Breast epithelium (tissue), 4 donors: ENCODE measurements around the gene LMO2. TPM values are rescaled to one million over a fixed set of nuclear protein-coding genes. Genes with fewer than 3 reads are reported as not detected.
"Not testable (repeated sequence)": the region's sequence is repeated elsewhere in the genome, so short reads cannot be mapped to it uniquely, and the experiment has no call there.

ENCODE experiments used
- DNase-seq, 2 donors: peaks; one replicate each; pipeline ENCODE4 v3.0.0-alpha.2; 2019; ENCODE audit warnings: low spot score in 2 of 2
- H3K27ac ChIP-seq, 2 donors: fragments of 200-600 bp; sonication (generic) in 1 of 2; one replicate each; pipeline ENCODE4 v1.5.1; 2016 to 2019; ENCODE audit warnings: mild to moderate bottlenecking in 1 of 2
- H3K27me3 ChIP-seq, 2 donors: fragments of 200-600 bp; sonication (generic) in 1 of 2; one replicate each; pipeline versions ENCODE4 v1.5.1 to v1.6.0; 2017 to 2019; ENCODE audit warnings: control low read depth in 1 of 2, mild to moderate bottlenecking in 1 of 2
- H3K36me3 ChIP-seq: fragments of 200-600 bp; one replicate; pipeline ENCODE4 v1.5.1; 2019
- H3K4me1 ChIP-seq, 2 donors: fragments of 200-600 bp; sonication (generic); one replicate each; pipeline ENCODE4 v1.5.1; 2016 to 2019; ENCODE audit warnings: control low read depth in 1 of 2
- H3K4me3 ChIP-seq, 3 donors: fragments of 200-600 bp; sonication (generic); 1 replicate in 2 of 3; 2 replicates in 1 of 3; pipeline ENCODE4 v1.5.1; 2016 to 2019; ENCODE audit warnings: mild to moderate bottlenecking in 3 of 3, moderate library complexity in 2 of 3
- H3K9me3 ChIP-seq, 2 donors: fragments of 200-600 bp; sonication (generic) in 1 of 2; one replicate each; pipeline ENCODE4 v1.5.1; 2016 to 2019; ENCODE audit warnings: control low read depth in 1 of 2
- POLR2A ChIP-seq: fragments of 450-650 bp; IDR thresholded peaks from one replicate; pipeline ENCODE4 v1.6.1; 2016; ENCODE audit warnings: antibody characterized with exemption, mild to moderate bottlenecking, moderate library complexity
- POLR2AphosphoS5 ChIP-seq, 3 donors: sonication (generic); formaldehyde crosslinking; IDR thresholded peaks; one replicate each; pipeline ENCODE4 v1.6.1; 2017; ENCODE audit warnings: antibody characterized with exemption in 3 of 3
- intact Hi-C: fragments of 100-400 bp; cut with DNase I; formaldehyde crosslinking; loops from one replicate; pipeline ENCODE4 v1.15.1; 2023; ENCODE audit warnings: low total_unique reads
- total RNA-seq, 3 donors: library from RNA; depleted of rRNA; stranded (reverse); fragments of >200 nt; gene quantifications; one replicate each; pipeline ENCODE4 v1.1.0, GENCODE V29; 2016
- TF ChIP-seq, protein P1 (sequence below), 3 donors: fragments of 450-650 bp; IDR thresholded peaks; one replicate each; pipeline ENCODE4 v1.5.1; 2016 to 2017; ENCODE audit warnings: antibody characterized with exemption in 3 of 3, mild to moderate bottlenecking in 3 of 3, moderate library complexity in 3 of 3

Gene LMO2
- total RNA-seq, 3 donors from 2014 or later: 19.5 to 21.9 (median 20.0) TPM

DNA sequence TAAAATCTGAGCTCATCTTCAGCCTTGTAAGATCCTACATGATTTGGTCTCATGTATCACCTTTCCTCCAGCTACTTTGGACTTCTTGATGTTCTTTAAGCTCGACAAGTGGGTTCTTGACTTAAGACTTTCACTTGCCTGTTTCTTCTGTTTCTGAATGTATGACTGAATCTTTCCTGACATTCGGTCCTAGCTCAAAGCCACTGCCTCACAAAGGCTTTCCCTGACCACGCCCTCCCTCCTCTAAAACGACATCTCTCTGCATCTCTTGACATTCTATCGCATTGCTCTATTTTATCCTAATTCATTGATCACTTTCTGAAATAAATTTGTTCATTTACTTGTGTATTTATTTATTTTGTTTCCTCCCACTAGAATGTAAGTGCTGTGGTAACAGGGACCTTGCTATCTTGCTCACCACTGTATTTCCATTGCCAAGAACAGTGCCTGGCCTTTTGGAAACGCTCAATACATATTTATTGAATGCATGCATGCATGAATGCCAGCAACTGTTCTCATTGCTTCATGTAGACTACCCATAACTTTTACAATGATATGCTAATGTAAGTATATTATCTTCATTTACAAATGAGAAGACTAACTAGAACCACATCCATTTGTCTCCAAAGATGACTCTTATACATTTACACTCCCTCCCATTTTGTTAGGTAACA lies 43.0 kb downstream of the LMO2 start:
- no peaks in the 10 kb centered on the region for H3K9me3 ChIP-seq
- no peak overlapping the region for H3K27ac ChIP-seq
- H3K4me1 ChIP-seq: no peaks in the 10 kb centered on the region
- H3K27me3 ChIP-seq: no peaks in the 10 kb centered on the region
- DNase-seq: no peak
- intact Hi-C loops: no loop called here
- no peaks in the 10 kb centered on the region for H3K36me3 ChIP-seq
- TF ChIP-seq POLR2AphosphoS5 (IDR thresholded peaks at IDR 0.05) (no peak), POLR2A (no peak)
- TF ChIP-seq, protein P1, sequence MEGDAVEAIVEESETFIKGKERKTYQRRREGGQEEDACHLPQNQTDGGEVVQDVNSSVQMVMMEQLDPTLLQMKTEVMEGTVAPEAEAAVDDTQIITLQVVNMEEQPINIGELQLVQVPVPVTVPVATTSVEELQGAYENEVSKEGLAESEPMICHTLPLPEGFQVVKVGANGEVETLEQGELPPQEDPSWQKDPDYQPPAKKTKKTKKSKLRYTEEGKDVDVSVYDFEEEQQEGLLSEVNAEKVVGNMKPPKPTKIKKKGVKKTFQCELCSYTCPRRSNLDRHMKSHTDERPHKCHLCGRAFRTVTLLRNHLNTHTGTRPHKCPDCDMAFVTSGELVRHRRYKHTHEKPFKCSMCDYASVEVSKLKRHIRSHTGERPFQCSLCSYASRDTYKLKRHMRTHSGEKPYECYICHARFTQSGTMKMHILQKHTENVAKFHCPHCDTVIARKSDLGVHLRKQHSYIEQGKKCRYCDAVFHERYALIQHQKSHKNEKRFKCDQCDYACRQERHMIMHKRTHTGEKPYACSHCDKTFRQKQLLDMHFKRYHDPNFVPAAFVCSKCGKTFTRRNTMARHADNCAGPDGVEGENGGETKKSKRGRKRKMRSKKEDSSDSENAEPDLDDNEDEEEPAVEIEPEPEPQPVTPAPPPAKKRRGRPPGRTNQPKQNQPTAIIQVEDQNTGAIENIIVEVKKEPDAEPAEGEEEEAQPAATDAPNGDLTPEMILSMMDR (IDR thresholded peaks at IDR 0.05): no peak
- no peak overlapping the region for H3K4me3 ChIP-seq

DNA sequence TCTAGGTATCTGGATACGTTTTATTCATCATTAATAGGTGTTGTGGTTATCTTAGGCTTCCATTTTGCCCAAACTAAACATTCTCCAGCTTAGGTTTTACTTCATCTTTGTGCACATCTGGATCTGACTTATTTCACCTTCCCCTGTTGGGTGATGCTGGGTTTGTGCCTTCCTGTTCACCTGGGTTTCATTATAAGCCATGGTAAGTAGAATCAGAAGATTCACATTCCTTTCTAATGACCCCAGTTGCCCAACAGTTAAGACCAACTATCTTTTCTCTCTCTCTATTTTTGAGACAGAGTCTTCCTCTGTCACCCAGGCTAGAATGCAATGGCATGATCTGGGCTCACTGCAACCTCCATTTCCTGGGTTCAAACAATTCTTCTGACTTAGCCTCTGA lies 44.6 kb downstream of the LMO2 start:
- no peaks in the 10 kb centered on the region for H3K4me1 ChIP-seq
- intact Hi-C loops: no loop called here
- no peak for DNase-seq
- no peak overlapping the region for H3K27ac ChIP-seq
- no peaks in the 10 kb centered on the region for H3K36me3 ChIP-seq
- no peak for TF ChIP-seq POLR2A
- TF ChIP-seq POLR2AphosphoS5 (IDR thresholded peaks at IDR 0.05): no peak
- TF ChIP-seq, protein P1 (IDR thresholded peaks at IDR 0.05): no peak
- no peaks in the 10 kb centered on the region for H3K9me3 ChIP-seq
- H3K4me3 ChIP-seq: no peak overlapping the region
- peaks cover 0 to 3% of the 10 kb centered on the region in 2 donors for H3K27me3 ChIP-seq

DNA sequence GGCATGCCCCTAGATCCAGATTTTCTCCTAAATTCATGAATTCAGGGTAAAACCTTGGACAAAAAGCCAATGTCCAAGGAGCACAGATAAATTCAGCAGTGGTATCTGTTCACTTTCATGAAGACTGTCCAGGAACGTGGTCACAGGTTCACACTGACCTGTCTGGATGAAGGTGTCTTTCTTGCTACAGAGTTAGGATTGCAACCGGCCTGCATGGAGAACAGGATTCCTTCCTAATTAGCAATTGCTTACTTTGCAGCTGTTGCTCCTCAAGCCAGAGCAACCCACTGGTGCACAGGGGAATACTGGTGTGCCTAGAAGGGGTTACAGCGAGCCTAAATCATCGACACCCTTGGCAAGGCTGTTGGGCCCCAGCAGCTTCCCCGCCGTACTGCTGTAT lies 47.6 kb downstream of the LMO2 start:
- intact Hi-C loops: no loop called here
- no peak overlapping the region for H3K27ac ChIP-seq

DNA sequence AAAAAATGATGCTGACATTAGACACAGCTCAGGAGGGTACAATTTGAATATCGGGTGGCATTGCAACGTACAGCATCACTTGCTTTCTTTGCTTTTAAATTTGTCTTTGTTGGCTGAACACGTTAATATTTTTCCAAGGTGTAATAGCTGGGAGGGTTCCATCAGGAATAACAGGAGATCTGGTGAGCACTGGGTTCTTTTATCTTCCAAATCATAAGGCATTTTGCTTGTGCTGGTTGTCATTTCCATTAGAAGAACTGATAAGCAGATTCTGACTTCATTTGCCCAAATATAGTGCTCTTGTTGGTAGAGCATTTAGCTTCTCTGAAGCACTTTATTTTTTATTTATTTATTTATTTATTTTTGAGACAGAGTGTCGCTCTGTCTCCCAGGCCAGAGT lies 48.9 kb downstream of the LMO2 start:
- H3K4me3 ChIP-seq: no peak overlapping the region
- no peak for DNase-seq
- TF ChIP-seq POLR2A: no peak
- H3K27me3 ChIP-seq: peaks cover 0 to 7% of the 10 kb centered on the region in 2 donors
- intact Hi-C loops: no loop called here
- no peak overlapping the region for H3K27ac ChIP-seq
- no peaks in the 10 kb centered on the region for H3K36me3 ChIP-seq
- H3K4me1 ChIP-seq: no peaks in the 10 kb centered on the region
- no peaks in the 10 kb centered on the region for H3K9me3 ChIP-seq

More for the DNA sequence above, 47.6 kb downstream of the LMO2 start:
- no peaks in the 10 kb centered on the region for H3K36me3 ChIP-seq
- no peak for DNase-seq
- no peaks in the 10 kb centered on the region for H3K9me3 ChIP-seq
- no peaks in the 10 kb centered on the region for H3K4me1 ChIP-seq
- TF ChIP-seq POLR2A: no peak
- TF ChIP-seq POLR2AphosphoS5 (IDR thresholded peaks at IDR 0.05): no peak
- TF ChIP-seq, protein P1 (IDR thresholded peaks at IDR 0.05): no peak
- no peak overlapping the region for H3K4me3 ChIP-seq
- peaks cover 0 to 7% of the 10 kb centered on the region in 2 donors for H3K27me3 ChIP-seq

DNA sequence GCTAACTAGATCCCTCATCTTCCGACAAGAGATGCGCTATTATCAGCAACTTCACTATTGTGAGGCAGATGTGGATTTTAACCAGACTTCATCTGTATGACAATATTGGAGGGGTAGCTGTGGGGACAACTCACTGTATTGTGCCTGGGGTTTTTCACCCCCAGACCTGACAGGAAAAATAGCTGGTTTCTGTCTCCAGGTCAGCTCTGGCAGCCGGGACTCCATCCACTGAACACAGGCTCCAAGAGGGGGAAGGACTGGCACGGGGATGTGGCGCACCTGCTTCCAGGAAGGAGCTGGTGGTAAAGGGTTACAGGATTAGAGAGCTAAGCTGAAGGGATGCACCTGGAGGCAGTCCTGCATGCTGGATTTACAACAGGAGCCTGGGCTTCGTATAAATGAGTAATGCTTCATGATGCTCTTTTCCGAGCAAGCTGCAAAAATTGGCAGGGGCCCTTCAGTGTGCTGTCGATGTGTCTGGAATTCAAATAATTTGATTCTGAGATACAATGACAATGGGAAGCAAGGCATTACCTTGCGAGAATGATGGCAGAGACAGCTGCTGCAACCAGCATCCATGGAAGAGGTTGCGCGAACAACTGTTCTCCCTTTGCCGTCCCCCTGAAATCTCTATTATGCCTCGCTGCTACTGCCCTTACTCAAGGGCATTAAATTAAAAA lies 49.5 kb downstream of the LMO2 start:
- H3K9me3 ChIP-seq: no peaks in the 10 kb centered on the region
- no peak overlapping the region for H3K27ac ChIP-seq
- peaks cover 0 to 7% of the 10 kb centered on the region in 2 donors for H3K27me3 ChIP-seq
- intact Hi-C loops: no loop called here
- no peaks in the 10 kb centered on the region for H3K36me3 ChIP-seq
- H3K4me1 ChIP-seq: no peaks in the 10 kb centered on the region
- no peak for TF ChIP-seq POLR2A
- TF ChIP-seq POLR2AphosphoS5 (IDR thresholded peaks at IDR 0.05): no peak
- TF ChIP-seq, protein P1 (IDR thresholded peaks at IDR 0.05): no peak
- DNase-seq: no peak
- H3K4me3 ChIP-seq: no peak overlapping the region

DNA sequence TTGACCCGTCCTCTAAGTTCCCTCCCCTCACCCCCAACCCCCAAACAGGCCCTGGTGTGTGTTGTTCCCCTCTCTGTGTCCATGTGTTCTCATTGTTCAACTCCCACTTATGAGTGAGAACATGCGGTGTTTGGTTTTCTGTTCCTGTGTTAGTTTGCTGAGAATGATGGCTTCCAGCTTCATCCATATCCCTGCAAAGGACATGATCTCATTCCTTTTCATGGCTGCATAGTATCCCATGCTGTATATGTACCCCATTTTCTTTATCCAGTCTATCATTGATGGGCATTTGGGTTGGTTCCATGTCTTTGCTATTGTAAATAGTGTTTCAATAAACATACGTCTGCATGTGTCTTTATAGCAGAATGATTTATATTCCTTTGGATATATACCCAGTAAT lies 53.6 kb downstream of the LMO2 start:
- H3K9me3 ChIP-seq, H3K27ac ChIP-seq, DNase-seq, intact Hi-C loops, H3K27me3 ChIP-seq, H3K36me3 ChIP-seq, H3K4me1 ChIP-seq, H3K4me3 ChIP-seq: not testable (repeated sequence)

DNA sequence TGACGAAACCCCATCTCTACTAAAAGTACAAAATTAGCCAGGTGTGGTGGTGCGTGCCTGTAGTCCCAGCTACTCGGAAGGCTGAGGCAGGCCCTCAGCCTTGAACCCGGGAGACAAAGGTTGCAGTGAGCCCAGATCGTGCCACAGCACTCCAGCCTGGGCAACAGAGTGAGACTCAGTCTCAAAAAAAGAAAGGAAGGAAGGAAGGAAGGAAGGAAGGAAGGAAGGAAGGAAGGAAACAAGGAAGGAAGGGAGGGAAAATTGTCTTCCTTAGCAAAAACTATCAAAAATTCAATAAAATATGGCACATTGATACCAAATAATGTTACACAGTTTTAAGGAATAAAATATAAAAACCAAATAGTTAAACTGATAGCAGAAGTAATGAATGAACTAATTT lies 54.5 kb downstream of the LMO2 start:
- DNase-seq, H3K27ac ChIP-seq, H3K4me3 ChIP-seq, H3K9me3 ChIP-seq, H3K27me3 ChIP-seq, H3K4me1 ChIP-seq, H3K36me3 ChIP-seq, intact Hi-C loops: not testable (repeated sequence)
